Measurements from ENCODE around the gene STAU1.
"Not testable (repeated sequence)": the region's sequence is repeated elsewhere in the genome, so short reads cannot be mapped to it uniquely, and the experiment has no call there.

STAU1 gene

DNA sequence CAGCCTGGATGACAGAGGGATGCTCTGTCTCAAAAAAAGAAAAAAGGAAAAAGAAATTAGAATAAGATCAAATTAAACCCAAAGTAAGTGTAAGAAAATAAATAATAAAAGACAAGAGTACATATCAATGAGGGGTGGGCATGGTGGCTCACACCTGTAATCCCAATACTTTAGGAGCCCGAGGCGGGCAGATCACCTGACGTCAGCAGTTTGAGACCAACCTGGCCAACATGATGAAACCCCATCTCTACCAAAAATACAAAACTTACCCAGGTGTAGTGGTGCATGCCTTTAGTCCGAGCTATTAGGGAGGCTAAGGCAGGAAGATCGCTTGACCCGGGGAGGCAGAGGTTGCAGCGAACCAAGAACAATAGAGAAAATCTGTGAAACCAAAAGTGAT lies 14.9 kb upstream of the STAU1 start:
- no peak for DNase-seq

DNA sequence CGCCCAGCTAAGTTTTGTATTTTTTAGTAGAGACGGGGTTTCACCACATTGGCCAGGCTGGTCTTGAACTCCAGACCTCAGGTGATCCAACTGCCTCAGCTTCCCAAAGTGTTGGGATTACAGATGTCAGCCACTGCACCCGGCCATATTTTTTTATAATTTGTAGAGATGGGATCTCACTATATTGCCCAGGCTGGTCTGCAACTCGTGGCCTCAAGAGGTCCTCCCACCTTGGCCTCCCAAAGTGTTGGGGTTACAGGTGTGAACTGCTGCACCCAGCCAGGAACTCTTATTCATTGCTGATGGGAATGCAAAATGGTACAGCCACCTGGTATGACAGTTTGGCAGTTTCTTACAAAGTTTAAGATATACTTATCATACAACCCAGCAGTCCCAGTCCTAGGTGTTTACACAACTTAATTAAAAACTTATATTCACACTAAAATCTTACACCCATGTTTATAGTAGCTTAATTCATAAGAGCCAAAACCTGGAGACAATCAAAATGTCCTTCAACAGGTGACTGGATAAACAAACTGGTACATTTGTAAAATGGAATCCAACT lies 11.7 kb upstream of the STAU1 start:
- no peak for DNase-seq

DNA sequence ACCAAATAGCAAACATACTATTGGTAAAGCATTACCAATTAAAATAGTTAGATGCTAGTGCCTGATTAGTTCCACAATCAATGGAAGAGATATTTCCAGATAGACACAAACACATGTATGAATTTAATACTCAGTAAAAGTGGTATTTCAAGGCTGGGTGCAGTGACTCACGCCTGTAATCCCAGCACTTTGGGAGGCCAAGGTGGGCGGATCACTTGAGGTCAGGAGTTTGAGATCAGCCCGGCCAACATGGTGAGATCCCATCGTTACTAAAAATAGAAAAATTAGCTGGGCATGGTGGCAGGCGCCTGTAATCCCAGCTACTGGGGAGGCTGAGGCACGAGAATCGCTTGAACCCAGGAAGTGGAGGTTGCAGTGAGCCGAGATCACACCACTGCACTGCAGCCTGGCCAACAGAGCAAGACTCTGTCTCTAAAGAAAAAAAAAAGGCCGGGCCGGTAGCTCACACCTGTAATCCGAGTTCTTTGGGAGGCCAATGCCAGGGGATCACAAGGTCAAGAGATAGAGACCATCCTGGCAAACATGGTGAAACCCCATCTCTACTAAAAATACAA lies 4.9 kb upstream of the STAU1 start:
- not testable (repeated sequence) for DNase-seq

DNA sequence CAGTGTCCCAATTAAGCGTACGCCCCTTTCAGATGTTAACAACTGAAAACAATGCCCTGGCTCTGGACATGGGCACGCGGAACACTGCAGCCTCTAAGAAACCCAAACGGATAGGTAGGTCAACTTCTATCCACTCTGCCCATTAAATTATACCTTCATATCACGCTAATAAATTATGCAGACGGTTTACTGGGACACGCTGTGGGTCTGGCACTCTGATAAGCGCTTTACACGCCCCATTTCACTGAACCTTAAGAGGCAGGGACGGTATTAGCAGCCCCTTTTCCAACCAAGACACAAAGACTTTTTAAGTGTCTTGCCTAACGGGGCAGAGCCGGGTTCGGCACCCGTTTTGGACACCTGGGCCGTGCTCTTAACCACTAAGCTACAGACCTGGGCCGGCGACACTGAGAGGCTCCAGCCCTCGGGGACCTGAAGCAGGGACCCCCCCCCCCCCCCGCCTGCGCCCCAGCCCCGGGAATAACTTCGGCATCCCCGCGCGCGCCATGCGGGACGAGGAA lies 744 bp downstream of the STAU1 start:
- peak in 2 of 5 experiments; percentile 8 to 19 for DNase-seq

DNA sequence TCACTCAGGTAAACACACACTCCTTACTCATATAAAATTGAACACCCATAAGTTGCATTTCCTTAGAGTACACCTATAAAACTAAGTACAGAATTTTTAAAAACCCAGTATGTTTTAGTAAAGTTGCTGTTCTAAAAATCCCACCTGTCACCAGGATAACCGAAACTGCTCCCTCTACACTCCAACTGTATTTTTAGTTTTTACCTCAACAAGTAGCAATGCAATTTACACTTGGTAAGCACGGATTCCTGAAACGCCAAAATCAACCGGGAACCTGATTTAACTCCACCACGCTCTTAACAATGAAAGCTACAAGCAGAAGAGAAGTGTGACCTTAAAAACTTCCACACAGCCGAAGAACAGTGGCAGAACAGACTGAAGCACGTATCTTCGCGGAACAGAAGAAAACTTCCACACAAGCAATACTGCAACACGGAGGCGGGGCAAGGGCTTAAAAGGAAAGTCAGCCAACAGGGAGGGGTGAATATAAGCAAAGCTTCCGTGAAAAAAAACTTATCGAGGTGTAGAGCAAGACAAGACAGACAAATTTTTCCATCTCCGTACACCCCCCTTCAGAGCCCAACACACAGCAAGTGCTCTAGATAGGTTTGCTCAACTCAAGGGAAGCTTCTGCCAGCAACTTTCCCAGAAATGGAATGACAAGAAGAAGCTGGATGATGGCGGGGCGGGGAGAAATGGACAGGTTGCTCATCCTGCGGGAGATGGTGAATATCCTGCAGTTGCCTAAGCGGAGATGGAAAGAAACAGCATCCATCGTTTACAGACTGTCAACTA lies 1.4 kb downstream of the STAU1 start:
- DNase-seq, result peak in 4 of 5 experiments; percentile 49 to 80 (median 52)

DNA sequence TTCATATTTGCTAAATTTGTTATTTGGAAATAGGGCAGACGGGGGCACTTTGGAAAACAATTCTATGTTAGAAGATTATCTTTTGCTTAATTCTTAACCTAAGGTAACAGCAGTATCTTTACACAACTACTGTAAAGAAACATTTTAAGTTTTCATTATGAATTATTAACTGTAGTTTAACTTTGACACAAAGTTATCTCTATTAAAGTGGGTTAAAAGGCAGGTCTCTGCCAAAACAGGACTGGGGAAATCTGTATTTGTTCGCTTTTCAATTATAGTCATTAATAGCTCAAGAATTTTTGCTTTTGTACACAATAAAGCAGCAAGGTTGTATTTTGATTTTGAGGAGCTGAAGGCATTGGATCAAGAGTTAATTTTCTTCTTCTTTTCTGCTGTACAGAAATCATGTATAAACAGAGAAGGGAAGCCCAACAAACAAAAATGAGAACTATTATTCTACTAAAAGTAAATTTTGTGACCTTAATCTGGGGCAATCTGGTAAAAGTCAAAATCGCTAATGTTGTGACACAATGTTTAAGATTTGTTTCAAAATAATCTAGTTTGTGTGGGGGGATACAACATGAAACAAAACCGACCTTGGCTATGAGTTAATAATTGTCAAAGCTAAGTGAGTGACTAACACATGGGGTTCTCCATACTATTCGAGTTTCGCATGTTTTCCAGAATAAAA lies 2.9 kb downstream of the STAU1 start:
- DNase-seq, result no peak

DNA sequence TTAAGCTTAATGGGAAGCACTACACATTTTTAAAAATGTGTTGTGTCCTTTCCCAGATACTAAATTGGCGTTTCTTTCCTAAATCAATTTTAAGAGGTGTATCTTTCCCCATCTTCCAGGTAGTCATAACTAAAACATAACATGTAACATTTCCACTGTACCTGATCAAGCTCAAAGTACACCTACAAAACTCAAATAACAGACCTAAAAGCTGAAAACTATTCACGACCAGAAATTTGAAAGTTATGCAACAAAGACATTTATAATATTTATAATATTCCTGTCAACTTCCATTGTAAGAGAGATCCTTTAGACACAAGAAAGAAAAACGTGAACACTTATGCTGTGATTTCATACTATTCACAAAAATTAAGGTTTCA lies 3.5 kb downstream of the STAU1 start:
- no peak for DNase-seq

DNA sequence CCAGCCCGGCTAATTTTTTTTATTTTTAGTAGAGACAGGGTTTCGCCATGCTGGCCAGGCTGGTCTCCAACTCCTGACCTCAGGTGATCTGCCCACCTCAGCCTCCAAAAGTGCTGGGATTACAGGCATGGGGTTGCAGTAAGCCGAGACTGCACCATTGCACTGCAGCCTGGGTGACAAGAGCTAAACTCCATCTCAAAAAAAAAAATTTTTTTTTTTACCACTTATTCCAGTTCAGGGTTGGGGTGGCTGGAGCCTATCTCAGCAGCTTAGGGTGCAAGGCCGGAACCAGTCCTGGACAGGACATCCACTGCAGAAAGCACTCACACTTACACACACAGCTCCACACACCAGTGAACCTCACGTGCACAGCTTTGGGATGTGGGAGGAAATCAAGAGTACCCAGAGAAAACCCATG lies 4.0 kb downstream of the STAU1 start:
- not testable (repeated sequence) for DNase-seq

DNA sequence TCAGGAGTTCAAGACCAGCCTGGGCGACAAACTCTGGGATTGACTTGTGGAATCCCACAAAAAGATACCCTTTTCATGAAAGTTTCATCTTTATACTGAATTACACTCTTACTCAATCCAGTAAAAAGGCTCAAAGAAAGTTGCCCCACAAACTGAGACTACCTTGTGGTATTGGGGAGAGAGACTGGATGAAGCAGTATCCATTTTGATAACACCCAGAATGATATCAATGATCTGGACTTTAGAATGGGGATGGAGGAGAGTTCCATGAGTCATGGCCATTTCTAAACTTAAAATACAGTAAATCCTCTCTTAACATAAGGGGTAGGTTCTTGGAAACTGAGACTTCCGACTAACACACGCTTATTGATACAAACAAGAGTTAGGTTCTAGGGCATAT lies 4.7 kb downstream of the STAU1 start:
- no peak for DNase-seq

DNA sequence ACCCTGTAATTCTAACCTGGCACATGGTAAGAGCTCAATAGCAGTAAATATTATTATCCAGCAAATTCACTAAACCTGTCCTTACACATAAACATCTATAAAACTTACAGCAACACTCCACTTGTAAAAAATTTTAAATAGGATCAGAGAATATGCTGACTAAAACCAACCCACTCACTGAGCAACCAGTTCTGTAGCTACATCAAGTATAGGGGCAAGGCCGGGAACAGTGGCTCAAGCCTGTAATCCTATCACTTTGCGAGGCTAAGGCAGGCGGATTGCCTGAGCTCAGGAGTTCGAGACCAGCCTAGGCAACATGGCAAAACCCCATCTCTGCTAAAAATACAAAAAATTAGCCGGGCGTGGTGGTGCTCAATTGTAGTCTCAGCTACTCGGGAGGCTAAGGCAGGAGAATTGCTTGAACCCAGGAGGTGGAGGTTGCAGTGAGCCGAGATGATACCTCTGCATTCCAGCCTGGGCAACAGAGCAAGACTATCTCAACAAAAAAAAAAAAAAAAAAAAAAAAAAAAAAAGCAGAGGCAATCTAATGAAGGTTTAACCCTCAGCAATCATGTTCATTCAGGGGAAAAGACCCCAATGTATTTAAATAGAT lies 6.8 kb downstream of the STAU1 start:
- DNase-seq, result no peak

DNA sequence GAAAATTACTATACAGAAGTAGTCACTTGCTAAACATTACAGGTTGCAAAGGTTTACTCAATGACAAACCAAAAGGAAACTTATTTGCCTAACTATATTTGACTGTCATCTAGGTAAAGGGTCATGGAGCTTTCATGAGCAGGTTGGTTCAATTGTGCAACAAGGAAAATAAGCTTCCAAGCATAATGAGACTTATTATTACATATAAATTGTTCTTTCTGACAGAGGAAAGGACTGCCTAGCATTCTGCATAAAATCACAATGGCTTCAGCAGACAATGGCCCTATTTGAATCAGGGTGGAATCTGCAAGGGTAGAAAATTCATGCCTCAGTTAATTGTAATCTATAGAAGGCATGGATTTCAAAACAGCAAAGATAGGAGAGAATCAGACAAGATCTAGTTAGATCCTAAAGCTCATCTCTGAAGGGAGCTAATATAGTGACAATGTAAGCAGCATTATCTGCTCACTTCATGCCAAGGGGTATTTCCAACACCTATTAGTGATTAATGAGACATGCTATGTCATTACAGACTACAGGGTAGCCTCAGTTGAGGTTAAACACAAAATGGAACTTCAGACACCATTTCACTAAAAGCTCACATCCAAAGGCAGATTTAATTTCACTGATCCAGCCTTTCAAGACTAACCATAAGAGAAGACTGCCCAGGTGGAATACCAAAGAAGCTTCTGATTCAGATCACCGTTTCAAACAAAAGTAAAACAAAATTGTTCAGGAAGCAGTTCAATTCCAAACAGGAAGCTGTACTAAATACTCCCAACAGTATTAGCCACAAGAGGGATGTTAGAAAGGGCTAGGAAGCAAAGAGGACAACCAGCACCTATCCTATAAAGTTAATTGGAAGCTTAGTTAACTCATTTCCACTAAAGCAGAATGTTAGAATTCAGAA lies 8.5 kb downstream of the STAU1 start:
- no peak for DNase-seq

DNA sequence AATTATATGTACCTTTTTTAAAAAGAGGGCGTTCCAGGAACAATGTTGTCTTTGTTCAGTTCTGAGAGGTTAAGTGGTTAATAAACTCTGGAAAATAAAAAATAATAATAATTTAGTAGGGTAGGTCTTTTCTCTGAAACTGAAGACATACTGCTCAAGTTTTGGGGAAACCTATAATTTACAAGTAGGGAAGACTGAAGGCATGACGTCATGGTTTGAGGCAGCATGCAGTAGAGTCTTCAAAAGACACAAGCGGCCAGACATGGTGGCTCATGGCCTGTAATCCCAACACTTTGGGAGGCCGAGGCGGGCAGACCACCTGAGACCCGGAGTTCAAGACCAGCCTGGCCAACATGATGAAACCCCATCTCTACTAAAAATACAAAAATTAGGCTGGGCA lies 14.0 kb downstream of the STAU1 start:
- no peak for DNase-seq

DNA sequence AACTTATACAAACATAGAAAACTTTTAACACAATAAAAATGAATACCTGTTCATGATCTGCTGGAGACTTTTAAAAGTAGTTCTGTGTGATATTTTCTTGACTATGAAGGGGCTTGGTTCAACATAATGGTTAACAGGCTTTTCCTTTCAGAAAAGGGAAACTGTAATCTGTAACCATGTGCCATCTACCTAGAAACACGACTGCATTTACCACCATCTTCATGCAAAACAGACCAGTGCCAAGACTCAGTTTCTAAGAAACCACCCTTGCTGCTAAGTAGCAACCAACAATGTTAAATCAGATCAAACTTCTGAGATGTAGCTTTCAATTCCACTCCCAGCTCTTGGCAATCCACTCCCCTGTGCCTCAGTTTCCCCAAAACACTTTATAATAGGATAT lies 15.7 kb downstream of the STAU1 start:
- no peak for DNase-seq

DNA sequence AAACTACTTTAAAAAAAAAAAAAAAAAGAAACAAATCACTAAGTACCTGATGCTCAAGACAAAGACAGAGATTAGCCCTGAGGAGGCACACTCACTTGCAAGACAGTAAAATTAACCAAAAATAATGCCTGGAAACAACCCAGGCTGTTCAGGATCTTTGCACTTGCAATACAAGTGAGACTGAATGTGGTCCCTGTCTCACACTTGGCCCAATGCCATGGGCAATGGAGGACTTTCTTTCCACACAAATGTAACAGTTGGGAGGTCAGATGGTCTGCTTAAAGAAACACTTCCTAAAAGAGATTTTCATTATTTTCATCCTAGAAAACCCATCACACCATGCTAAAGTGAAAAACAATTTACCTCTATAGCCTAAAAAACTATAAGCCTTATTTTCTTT lies 16.2 kb downstream of the STAU1 start:
- no peak for DNase-seq

DNA sequence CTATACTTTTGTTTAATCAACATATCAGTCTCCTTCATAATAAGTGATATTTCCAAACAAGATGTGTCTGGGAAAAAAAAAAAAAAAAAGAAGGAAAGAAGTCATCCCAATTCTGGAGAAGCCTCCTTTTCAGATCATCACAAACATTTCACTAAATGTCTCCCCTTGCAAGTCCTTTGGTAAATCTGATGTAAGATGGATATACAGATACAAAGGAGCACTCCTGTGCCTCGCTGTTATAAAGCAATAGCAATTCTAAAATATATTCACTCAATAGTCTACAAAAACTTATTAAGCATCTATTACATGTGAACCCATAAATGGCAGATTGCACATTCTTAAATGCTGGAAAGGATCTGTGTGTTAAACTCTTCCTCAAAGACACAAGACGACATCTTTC lies 17.4 kb downstream of the STAU1 start:
- no peak for DNase-seq

DNA sequence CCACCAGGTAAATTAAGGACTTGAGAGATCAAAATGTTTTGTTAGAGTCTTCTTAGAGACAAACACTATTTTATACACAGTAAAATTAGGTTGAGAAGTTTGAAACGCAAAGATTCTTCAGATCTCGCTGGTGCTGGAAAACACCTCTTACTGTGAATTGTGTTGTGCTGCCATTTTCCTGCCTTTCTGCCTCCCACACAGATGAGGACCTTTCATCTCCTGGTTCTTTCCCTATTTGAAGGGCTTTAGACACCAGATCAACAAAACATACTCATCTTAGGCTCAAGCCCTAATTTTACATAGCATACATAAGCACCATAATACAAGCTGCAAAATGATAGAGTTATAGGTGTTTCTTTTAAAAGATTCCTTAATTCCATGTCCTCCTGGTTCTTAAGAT lies 18.6 kb downstream of the STAU1 start:
- no peak for DNase-seq

DNA sequence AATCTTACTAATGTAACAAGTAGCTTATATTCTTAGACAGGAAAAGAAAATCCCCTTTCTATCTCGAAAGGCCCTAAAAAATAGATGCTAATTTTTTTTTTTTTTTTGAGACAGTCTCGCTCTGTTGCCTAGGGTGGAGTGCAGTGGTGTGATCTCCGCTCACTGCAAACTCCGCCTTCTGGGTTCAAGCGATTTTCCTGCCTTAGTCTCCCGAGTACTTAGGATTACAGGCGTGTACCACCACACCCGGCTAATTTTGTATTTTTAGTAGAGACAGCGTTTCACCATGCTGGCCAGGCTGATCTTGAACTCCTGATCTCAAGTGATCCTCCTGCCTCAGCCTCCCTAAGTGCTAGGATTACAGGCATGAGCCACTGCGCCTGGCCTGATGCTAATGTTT lies 19.3 kb downstream of the STAU1 start:
- DNase-seq, result not testable (repeated sequence)

DNA sequence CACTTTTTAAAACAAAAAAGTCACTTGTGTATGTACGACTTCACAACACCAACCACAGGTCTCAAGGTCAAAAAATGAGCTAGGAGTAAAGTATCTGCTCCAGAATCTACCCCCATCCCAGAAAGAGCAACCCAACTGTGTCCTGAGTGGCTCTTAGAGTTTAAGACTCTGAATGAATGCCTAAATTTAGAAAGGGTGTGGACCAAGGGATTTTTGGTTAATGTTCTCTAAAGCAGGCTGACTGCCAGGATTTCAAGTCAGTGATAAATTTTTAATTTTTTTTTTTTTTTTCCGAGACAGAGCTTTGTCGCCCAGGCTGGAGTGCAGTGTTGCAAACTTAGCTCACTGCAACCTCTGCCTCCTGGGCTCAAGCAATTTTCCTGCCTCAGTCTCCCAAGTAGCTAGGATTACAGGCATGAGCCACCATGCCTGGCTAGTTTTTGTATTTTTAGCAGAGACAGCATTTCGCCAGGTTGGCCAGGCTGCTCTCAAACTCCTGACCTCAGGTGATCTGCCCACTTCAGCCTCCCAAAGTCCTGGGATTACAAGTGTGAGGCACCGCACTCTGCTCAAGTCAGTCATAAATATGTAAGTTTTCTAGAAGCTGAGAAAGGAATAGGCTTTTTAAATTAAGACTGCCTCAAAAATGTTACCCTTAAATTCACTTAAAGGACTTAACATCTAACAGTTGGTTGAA lies 20.2 kb downstream of the STAU1 start:
- no peak for DNase-seq

DNA sequence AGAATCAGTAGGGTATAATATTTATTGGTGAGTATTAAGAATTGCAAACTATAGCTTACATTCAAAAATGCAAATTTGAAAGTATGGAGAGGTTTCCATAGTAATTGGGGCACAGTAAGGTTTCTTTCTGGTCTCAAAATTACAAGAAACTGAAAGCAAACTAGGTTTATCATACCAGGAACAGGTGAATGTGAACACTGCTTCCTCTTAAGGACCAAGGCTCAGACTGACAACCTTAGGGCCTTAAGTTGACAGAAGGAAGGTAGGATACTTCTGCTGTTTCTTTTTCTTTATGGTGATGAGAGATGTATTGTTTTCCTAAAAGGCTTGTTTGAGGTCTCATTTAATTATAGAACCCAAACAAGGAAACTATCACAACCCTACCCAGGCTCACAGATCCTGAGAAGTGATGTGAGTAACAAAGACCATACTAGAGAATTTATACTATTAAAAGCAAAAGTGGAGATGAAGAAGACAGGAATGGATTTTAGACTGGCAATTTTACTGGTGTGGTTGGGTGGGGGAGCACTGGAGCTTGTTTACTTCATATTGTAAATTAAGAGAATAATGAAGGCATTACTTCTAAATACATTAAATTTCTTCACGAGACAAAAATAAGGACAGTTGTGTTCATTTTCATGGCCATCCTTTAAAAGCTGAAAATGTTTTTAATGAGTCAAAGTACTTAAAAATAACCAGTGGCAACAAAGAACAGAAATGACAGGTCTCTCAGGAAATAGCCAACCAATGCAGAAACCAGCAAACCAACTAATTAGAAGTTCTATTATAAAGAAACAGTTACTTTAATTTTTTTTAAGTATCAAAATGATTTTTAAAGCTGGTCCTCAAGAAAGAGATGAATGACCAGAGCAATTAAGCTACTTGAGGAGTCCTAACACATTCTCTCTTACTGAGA lies 21.3 kb downstream of the STAU1 start:
- peak in 1 of 5 experiments; percentile 61 for DNase-seq

DNA sequence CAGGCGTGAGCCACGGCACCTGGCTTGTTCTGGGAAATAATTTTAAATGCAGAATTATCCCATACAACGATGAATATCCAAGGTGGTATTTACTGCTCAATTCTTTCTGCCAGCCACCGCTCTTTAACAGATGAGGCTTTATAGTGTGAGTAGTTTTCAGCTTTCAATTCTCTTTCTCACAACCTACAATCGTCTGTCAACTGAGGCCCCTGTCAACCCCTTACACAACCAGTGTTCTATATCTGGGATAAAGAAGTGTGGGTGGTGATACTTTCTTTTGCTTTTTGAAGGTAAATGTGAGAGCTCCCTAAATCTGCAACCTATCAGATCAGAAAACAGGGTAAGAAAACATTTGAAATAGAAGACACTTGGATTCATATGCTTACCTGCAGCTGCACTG lies 22.5 kb downstream of the STAU1 start:
- DNase-seq, result no peak
